Activated CD8-positive, alpha-beta T cell treated with anti-CD3 and anti-CD28 coated beads for 36 hours (primary cell): Measurements from ENCODE around the gene PLA2G4F. TPM values are rescaled to one million over a fixed set of nuclear protein-coding genes. Genes with fewer than 3 reads are reported as not detected.

Experiments
- ATAC-seq: fragments of 200-7000 bp; cut with Tn5 transposase; one replicate; pipeline ENCODE4 v1.10.0; 2021; ENCODE audit warnings: mild to moderate bottlenecking, moderate library complexity
- CTCF ChIA-PET: fragments of 350-600 bp; sonication (Branson Sonifier 250); formaldehyde crosslinking; loops from one replicate; lab custom pipeline; 2021; ENCODE audit warnings: antibody characterized with exemption; lab: Charles Lee
- POLR2A ChIA-PET: fragments of 350-600 bp; sonication (Branson Sonifier 250); formaldehyde crosslinking; loops from one replicate; lab custom pipeline; 2021; ENCODE audit warnings: antibody characterized with exemption; lab: Charles Lee
- DNase-seq: peaks from one replicate; pipeline ENCODE4 v3.0.0-alpha.2; 2020
- H3K27ac Mint-ChIP-seq: one replicate; pipeline ENCODE4 v1.8.0; 2021; ENCODE audit warnings: mild to moderate bottlenecking, mixed read lengths
- H3K27me3 Mint-ChIP-seq: one replicate; pipeline ENCODE4 v1.8.0; 2021; ENCODE audit warnings: mixed read lengths
- H3K36me3 Mint-ChIP-seq: one replicate; pipeline ENCODE4 v1.8.0; 2021; ENCODE audit warnings: low read depth, mixed read lengths
- H3K4me1 Mint-ChIP-seq: one replicate; pipeline ENCODE4 v1.8.0; 2021; ENCODE audit warnings: low read depth, mixed read lengths
- H3K4me3 Mint-ChIP-seq: one replicate; pipeline ENCODE4 v1.8.0; 2021; ENCODE audit warnings: mild to moderate bottlenecking, moderate library complexity, mixed read lengths
- H3K9me3 Mint-ChIP-seq: one replicate; pipeline ENCODE4 v1.8.0; 2021; ENCODE audit warnings: mixed read lengths
- intact Hi-C: fragments of 100-400 bp; cut with micrococcal nuclease; formaldehyde crosslinking; loops from one replicate; pipeline ENCODE4 v1.10.0; 2022
- total RNA-seq, 2 experiments: library from RNA; stranded (reverse); gene quantifications; one replicate each; pipeline ENCODE4 v1.2.3, GENCODE V29; 2021
- TF ChIP-seq, protein P1 (sequence below): fragments of 200-600 bp; IDR thresholded peaks from one replicate; pipeline ENCODE4 v1.8.0; 2022; ENCODE audit warnings: antibody characterized with exemption, mild to moderate bottlenecking

The PLA2G4F gene
- total RNA-seq, 2 experiments from 2014 or later = not detected

DNA sequence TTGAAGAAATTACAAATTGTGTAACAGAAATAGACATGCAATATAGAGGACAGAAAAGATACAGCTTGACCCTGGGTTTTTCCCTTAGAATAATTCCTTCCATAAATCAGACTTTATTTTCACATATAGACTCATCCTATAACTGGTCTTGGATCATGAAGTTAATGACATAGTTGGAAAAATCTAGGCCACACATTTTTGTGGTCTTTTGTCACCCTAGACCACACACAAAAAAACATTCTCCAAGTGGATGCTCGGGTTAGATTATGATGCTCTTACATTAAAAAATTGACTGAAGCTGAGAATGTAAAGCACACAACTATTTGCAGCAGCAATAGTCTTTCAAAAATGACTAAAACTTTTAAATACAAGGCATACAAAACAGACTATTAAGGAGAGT, 54.6 kb downstream of the PLA2G4F start:
- H3K4me1 Mint-ChIP-seq = no peaks in the 10 kb centered on the region
- intact Hi-C loops = no loop called here
- H3K4me3 Mint-ChIP-seq = no peak overlapping the region
- TF ChIP-seq, protein P1, sequence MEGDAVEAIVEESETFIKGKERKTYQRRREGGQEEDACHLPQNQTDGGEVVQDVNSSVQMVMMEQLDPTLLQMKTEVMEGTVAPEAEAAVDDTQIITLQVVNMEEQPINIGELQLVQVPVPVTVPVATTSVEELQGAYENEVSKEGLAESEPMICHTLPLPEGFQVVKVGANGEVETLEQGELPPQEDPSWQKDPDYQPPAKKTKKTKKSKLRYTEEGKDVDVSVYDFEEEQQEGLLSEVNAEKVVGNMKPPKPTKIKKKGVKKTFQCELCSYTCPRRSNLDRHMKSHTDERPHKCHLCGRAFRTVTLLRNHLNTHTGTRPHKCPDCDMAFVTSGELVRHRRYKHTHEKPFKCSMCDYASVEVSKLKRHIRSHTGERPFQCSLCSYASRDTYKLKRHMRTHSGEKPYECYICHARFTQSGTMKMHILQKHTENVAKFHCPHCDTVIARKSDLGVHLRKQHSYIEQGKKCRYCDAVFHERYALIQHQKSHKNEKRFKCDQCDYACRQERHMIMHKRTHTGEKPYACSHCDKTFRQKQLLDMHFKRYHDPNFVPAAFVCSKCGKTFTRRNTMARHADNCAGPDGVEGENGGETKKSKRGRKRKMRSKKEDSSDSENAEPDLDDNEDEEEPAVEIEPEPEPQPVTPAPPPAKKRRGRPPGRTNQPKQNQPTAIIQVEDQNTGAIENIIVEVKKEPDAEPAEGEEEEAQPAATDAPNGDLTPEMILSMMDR = no peak
- ChIA-PET CTCF (no interaction called here), POLR2A (no interaction called here)
- H3K36me3 Mint-ChIP-seq = no peaks in the 10 kb centered on the region
- no peak for DNase-seq
- no peak for ATAC-seq
- peaks cover 4% of the 10 kb centered on the region for H3K27me3 Mint-ChIP-seq
- H3K9me3 Mint-ChIP-seq = no peaks in the 10 kb centered on the region
- H3K27ac Mint-ChIP-seq = no peak overlapping the region

DNA sequence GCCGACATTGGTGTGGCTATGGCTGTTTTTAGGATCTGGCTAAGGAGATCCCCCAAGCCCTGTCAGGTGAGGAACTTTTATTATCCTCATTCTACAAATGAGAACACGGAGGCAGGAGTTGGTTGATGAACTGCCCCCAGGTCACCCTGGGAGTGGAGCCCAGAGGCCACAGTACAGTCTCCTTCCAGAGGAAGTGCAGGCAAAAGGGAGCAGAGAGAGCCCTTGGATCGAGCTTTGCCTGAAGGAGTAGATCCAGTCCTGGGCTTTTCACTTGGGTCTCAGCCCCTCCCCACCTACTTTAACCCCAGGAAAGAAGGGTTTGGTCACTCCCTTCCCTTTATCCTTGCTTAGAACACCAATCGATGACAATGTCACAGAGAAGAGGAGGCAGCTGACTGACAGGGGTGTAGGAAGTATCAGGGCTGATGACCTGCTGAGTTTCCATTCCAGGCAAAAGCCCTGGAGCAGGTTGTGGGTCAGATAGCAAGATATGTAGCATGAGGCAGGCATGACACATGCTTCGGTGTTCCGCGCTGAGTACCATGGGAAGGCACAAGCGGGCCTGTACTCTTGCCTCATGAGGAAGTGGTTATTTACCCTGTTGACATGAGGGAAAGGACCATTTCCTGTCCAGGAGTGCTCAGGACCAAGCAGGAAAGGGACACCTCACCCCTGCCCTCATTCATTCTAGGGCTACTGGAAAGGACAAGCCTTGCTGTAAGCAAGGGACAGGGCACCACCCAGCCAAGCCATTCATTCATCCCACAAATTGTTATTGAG, 56.2 kb downstream of the PLA2G4F start:
- Mint-ChIP-seq H3K4me3 (no peak overlapping the region), H3K27me3 (peaks cover 4% of the 10 kb centered on the region), H3K9me3 (no peaks in the 10 kb centered on the region), H3K36me3 (no peaks in the 10 kb centered on the region), H3K4me1 (no peaks in the 10 kb centered on the region), H3K27ac (no peak overlapping the region)
- POLR2A ChIA-PET = no interaction called here
- intact Hi-C loops = no loop called here
- CTCF ChIA-PET = interaction anchor here (0.8 kb wide), 1 partner anchor 10 kb away, joined by 4 read pairs; no protein-coding TSS in a partner anchor
- TF ChIP-seq, protein P1 = no peak
- no peak for ATAC-seq
- no peak for DNase-seq

DNA sequence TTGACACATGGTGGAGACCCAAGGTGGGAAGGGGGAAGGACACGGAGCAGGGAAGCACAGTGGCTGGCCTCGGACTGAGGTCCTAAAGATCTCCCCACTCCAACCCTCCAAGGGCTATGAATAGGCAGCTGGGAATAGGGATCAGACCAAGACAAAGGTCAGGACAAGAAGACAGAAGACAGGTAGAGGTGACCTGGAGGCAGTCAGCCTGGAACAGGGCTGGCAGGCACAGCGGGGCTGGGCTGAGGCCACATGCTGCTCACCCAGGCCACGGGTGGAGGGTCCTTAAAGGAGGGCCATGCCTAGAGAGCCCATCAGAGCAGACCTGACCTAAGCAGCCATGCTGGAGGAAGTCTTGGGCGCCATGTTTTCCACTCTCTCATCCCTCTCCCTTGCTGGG, 59.4 kb downstream of the PLA2G4F start:
- ATAC-seq = no peak
- Mint-ChIP-seq H3K36me3 (no peaks in the 10 kb centered on the region), H3K4me1 (no peaks in the 10 kb centered on the region), H3K27me3 (peaks cover 4% of the 10 kb centered on the region), H3K4me3 (no peak overlapping the region), H3K27ac (no peak overlapping the region), H3K9me3 (no peaks in the 10 kb centered on the region)
- TF ChIP-seq, protein P1 = no peak
- intact Hi-C loops = no loop called here
- ChIA-PET CTCF (no interaction called here), POLR2A (interaction anchor here (1.4 kb wide), 1 partner anchor 34 kb away, joined by 3 read pairs; no protein-coding TSS in a partner anchor)
- DNase-seq = no peak

DNA sequence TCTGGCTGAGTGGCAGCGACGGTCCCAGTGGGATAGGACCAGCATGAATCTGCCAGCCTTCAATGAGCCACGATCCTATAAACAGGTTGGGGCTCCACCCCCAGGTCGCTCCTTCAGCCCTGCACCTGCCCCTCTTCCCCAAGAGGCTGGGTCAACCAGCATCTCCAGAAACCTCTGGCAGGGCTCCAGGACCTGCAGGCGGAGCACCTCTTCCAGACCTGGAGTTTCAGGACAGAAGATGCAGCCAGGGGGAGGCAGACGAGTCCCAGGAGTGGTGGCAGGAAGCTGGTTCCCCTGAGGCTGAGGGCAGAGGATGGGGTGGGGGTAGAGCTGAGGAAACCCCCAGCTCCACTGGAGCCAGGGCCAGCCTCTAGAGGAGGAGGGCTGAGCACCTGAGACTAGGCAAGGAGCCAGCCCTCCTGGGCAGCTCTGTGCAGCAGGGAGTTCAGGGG, 61.9 kb downstream of the PLA2G4F start, which contains the start of gene PLA2G4D:
TSS of gene PLA2G4D (minus strand) at position 51 of the 452 bp plus-strand sequence. CDS start 103 bp downstream, outside the sequence.
- no peak within 1 kb of the TSS for H3K4me3 Mint-ChIP-seq
- no peaks in the 10 kb centered on the region for H3K9me3 Mint-ChIP-seq
- DNase-seq = no peak
- peaks cover 4% of the 10 kb centered on the region for H3K27me3 Mint-ChIP-seq
- H3K36me3 Mint-ChIP-seq = no peaks in the 10 kb centered on the region
- H3K4me1 Mint-ChIP-seq = no peaks in the 10 kb centered on the region
- POLR2A ChIA-PET = no interaction called here
- intact Hi-C loops = no loop called here
- TF ChIP-seq, protein P1 = no peak
- ATAC-seq = no peak
- H3K27ac Mint-ChIP-seq = no peak within 1 kb of the TSS
- CTCF ChIA-PET = interaction anchor here (1.1 to 3.8 kb wide), 4 partner anchors 10 to 105 kb away, joined by 3 to 13 read pairs (median 4); no protein-coding TSS in a partner anchor

DNA sequence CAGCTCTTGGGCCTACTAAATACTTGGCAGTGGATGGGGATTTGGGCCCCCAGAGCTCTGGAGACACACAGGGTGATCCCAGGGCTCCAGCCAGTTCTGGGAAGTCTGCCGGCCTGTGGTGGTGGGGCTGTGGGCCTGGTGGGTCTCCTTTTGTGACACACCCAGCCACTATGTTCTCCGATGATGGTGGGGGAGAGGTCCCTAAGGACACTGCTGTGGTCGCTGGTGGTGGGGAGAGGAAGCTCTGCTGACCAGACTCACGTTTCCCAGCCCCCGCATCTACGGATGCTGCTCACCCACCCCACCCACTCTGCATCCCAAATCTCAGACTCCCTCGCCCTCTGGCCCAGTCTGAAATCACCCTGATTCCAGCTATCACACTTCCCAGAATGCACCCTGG, 62.5 kb downstream of the PLA2G4F start:
- TF ChIP-seq, protein P1 = no peak
- intact Hi-C loops = no loop called here
- DNase-seq = no peak
- Mint-ChIP-seq H3K4me3 (no peak overlapping the region), H3K9me3 (no peaks in the 10 kb centered on the region), H3K4me1 (no peaks in the 10 kb centered on the region), H3K36me3 (no peaks in the 10 kb centered on the region), H3K27me3 (peaks cover 4% of the 10 kb centered on the region), H3K27ac (no peak overlapping the region)
- no peak for ATAC-seq
- ChIA-PET POLR2A (no interaction called here), CTCF (interaction anchor here (1.1 to 3.8 kb wide), 4 partner anchors 10 to 104 kb away, joined by 3 to 13 read pairs (median 4); no protein-coding TSS in a partner anchor)
